ENCODE data around the gene BAZ2B. TPM values are rescaled to one million over a fixed set of nuclear protein-coding genes. Genes with fewer than 3 reads are reported as not detected.
"Not testable (repeated sequence)": the region's sequence is repeated elsewhere in the genome, so short reads cannot be mapped to it uniquely, and the experiment has no call there.

BAZ2B gene
- total RNA-seq, 1 donor from 2014 or later: 45.0 TPM

GRCh38 chr2:159637988-159638501, 21.7 kb upstream of the BAZ2B start:
- no peak overlapping the region for H3K4me3 ChIP-seq (ENCODE audit: low read depth, low read length)
- H3K36me3 ChIP-seq (ENCODE audit: control insufficient read depth, insufficient read depth, low read length): no peaks in the 10 kb centered on the region
- DNase-seq (ENCODE audit: low read depth): peak; percentile 75
- H3K27me3 ChIP-seq (ENCODE audit: control insufficient read depth, insufficient read depth, low read length): no peaks in the 10 kb centered on the region
- TF ChIP-seq, protein P1, sequence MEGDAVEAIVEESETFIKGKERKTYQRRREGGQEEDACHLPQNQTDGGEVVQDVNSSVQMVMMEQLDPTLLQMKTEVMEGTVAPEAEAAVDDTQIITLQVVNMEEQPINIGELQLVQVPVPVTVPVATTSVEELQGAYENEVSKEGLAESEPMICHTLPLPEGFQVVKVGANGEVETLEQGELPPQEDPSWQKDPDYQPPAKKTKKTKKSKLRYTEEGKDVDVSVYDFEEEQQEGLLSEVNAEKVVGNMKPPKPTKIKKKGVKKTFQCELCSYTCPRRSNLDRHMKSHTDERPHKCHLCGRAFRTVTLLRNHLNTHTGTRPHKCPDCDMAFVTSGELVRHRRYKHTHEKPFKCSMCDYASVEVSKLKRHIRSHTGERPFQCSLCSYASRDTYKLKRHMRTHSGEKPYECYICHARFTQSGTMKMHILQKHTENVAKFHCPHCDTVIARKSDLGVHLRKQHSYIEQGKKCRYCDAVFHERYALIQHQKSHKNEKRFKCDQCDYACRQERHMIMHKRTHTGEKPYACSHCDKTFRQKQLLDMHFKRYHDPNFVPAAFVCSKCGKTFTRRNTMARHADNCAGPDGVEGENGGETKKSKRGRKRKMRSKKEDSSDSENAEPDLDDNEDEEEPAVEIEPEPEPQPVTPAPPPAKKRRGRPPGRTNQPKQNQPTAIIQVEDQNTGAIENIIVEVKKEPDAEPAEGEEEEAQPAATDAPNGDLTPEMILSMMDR (IDR thresholded peaks at IDR 0.05; ENCODE audit: insufficient read depth, low read length, poor library complexity, severe bottlenecking): no peak

- H3K4me3 ChIP-seq (ENCODE audit: low read depth, low read length): no peak overlapping the region
- H3K27me3 ChIP-seq (ENCODE audit: control insufficient read depth, insufficient read depth, low read length): no peaks in the 10 kb centered on the region
- TF ChIP-seq, protein P1 (IDR thresholded peaks at IDR 0.05; ENCODE audit: insufficient read depth, low read length, poor library complexity, severe bottlenecking): no peak
- H3K36me3 ChIP-seq (ENCODE audit: control insufficient read depth, insufficient read depth, low read length): no peaks in the 10 kb centered on the region
- no peak for DNase-seq (ENCODE audit: low read depth)
Measured at GRCh38 chr2:159637240-159637639, 20.9 kb upstream of the BAZ2B start.

- DNase-seq (ENCODE audit: low read depth): no peak
- Histone ChIP-seq H3K27me3 (ENCODE audit: control insufficient read depth, insufficient read depth, low read length) (no peaks in the 10 kb centered on the region), H3K36me3 (ENCODE audit: control insufficient read depth, insufficient read depth, low read length) (no peaks in the 10 kb centered on the region), H3K4me3 (ENCODE audit: low read depth, low read length) (no peak overlapping the region)
- TF ChIP-seq, protein P1 (IDR thresholded peaks at IDR 0.05; ENCODE audit: insufficient read depth, low read length, poor library complexity, severe bottlenecking): no peak
Measured at GRCh38 chr2:159635006-159635789, 18.9 kb upstream of the BAZ2B start.

DNA sequence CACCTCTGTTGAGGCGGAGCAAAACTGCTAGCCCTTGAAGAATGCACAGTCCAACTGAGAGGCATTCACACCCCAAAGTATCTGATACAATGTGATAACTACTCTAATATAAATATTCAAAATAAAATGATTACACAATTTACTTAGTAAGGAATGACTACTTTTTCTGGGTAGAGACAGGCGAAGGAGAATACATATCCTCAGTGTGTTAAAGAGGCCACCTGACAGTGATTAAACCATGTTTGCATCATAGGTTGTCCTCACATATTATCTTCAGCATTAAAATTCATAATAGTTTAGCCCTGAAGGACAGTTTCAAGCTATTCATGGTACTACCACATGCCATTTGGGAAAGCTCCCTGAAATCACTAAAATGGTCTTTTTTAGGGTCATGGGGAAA, 16.9 kb upstream of the BAZ2B start:
- Histone ChIP-seq H3K36me3 (ENCODE audit: control insufficient read depth, insufficient read depth, low read length) (no peaks in the 10 kb centered on the region), H3K27me3 (ENCODE audit: control insufficient read depth, insufficient read depth, low read length) (no peaks in the 10 kb centered on the region), H3K4me3 (ENCODE audit: low read depth, low read length) (no peak overlapping the region)
- no peak for DNase-seq (ENCODE audit: low read depth)
- TF ChIP-seq, protein P1 (IDR thresholded peaks at IDR 0.05; ENCODE audit: insufficient read depth, low read length, poor library complexity, severe bottlenecking): no peak

- not testable (repeated sequence) for H3K4me3 ChIP-seq (ENCODE audit: low read depth, low read length); H3K27me3 ChIP-seq (ENCODE audit: control insufficient read depth, insufficient read depth, low read length); H3K36me3 ChIP-seq (ENCODE audit: control insufficient read depth, insufficient read depth, low read length); DNase-seq (ENCODE audit: low read depth)
Measured at GRCh38 chr2:159625628-159626027, 9.3 kb upstream of the BAZ2B start.

GRCh38 chr2:159623436-159623835, 7.1 kb upstream of the BAZ2B start:
- Histone ChIP-seq H3K4me3 (ENCODE audit: low read depth, low read length) (no peak overlapping the region), H3K27me3 (ENCODE audit: control insufficient read depth, insufficient read depth, low read length) (no peaks in the 10 kb centered on the region), H3K36me3 (ENCODE audit: control insufficient read depth, insufficient read depth, low read length) (no peaks in the 10 kb centered on the region)
- TF ChIP-seq, protein P1 (IDR thresholded peaks at IDR 0.05; ENCODE audit: insufficient read depth, low read length, poor library complexity, severe bottlenecking): no peak
- DNase-seq (ENCODE audit: low read depth): no peak

All from kidney epithelial cell (primary cell).